HUES48 (cell line): ENCODE measurements around the gene ZNF254.
"Not testable (repeated sequence)": the region's sequence is repeated elsewhere in the genome, so short reads cannot be mapped to it uniquely, and the experiment has no call there.

Source experiments
- H3K27ac ChIP-seq: one replicate; pipeline ENCODE4 v1.7.0; 2013; ENCODE audit warnings: low read depth, low read length, inconsistent platforms
- H3K27me3 ChIP-seq: 2 replicates; pipeline ENCODE4 v1.6.1; 2013; ENCODE audit warnings: mild to moderate bottlenecking, low read length; ENCODE audit not compliant: control insufficient read depth, insufficient read depth
- H3K36me3 ChIP-seq: 2 replicates; pipeline ENCODE4 v1.6.1; 2013; ENCODE audit warnings: low read length; ENCODE audit not compliant: control insufficient read depth, insufficient read depth
- H3K4me1 ChIP-seq: 2 replicates; pipeline ENCODE4 v1.6.1; 2013; ENCODE audit warnings: mild to moderate bottlenecking, low read length; ENCODE audit not compliant: control insufficient read depth, insufficient read depth
- H3K4me3 ChIP-seq: 2 replicates; pipeline ENCODE4 v1.5.1; 2013; ENCODE audit warnings: mild to moderate bottlenecking, low read depth, low read length
- H3K9ac ChIP-seq: 2 replicates; pipeline ENCODE4 v1.6.1; 2013; ENCODE audit warnings: mild to moderate bottlenecking, low read depth, low read length, moderate library complexity
- H3K9me3 ChIP-seq: 2 replicates; pipeline ENCODE4 v1.6.1; 2013; ENCODE audit warnings: low read length; ENCODE audit not compliant: control insufficient read depth, insufficient read depth

Gene ZNF254

GRCh38 chr19:24086974-24087595 lies at the start of gene ZNF254:
TSS of gene ZNF254 (plus strand) at chr19:24087187. CDS start at chr19:24087308, 121 bp downstream.
- H3K4me3 ChIP-seq, result peak within 1 kb of the TSS; percentile 94
- no peaks in the 10 kb centered on the region for H3K4me1 ChIP-seq
- H3K9ac ChIP-seq, result peak within 1 kb of the TSS; percentile 99
- no peaks in the 10 kb centered on the region for H3K9me3 ChIP-seq
- 0 out of 2 replicates have a peak, but pooled peaks cover 6% of the 10 kb centered on the region for H3K36me3 ChIP-seq
- no peaks in the 10 kb centered on the region for H3K27me3 ChIP-seq
- H3K27ac ChIP-seq, result peak within 1 kb of the TSS; percentile 97

- Histone ChIP-seq H3K4me1 (peaks cover 2% of the 10 kb centered on the region; the same call in 1 of the 2 replicates), H3K9me3 (no peaks in the 10 kb centered on the region), H3K27ac (no peak overlapping the region), H3K4me3 (no peak overlapping the region), H3K27me3 (no peaks in the 10 kb centered on the region), H3K9ac (no peak overlapping the region), H3K36me3 (peaks cover 68% of the 10 kb centered on the region)
These were observed 46.4 kb upstream of the ZNF254 start for GRCh38 chr19:24040621-24041020.

GRCh38 chr19:24041326-24041725 lies 45.7 kb upstream of the ZNF254 start:
- H3K36me3 ChIP-seq, result peaks cover 72% of the 10 kb centered on the region
- not testable (repeated sequence) for H3K27me3 ChIP-seq, H3K27ac ChIP-seq, H3K9ac ChIP-seq, H3K4me1 ChIP-seq, H3K9me3 ChIP-seq, H3K4me3 ChIP-seq

GRCh38 chr19:24046550-24046949 lies 40.4 kb upstream of the ZNF254 start:
- Histone ChIP-seq H3K36me3 (peaks cover 82% of the 10 kb centered on the region), H3K4me3 (no peak overlapping the region), H3K27ac (no peak overlapping the region), H3K27me3 (no peaks in the 10 kb centered on the region), H3K9me3 (no peaks in the 10 kb centered on the region), H3K4me1 (no peaks in the 10 kb centered on the region), H3K9ac (no peak overlapping the region)

GRCh38 chr19:24048261-24048660 lies 38.7 kb upstream of the ZNF254 start:
- peaks cover 90% of the 10 kb centered on the region for H3K36me3 ChIP-seq
- no peaks in the 10 kb centered on the region for H3K9me3 ChIP-seq
- H3K4me1 ChIP-seq, result no peaks in the 10 kb centered on the region
- H3K27ac ChIP-seq, result no peak overlapping the region
- H3K27me3 ChIP-seq, result no peaks in the 10 kb centered on the region
- no peak overlapping the region for H3K9ac ChIP-seq
- H3K4me3 ChIP-seq, result no peak overlapping the region

GRCh38 chr19:24049537-24049936 lies 37.5 kb upstream of the ZNF254 start:
- Histone ChIP-seq H3K36me3 (peaks cover 95% of the 10 kb centered on the region), H3K4me1 (no peaks in the 10 kb centered on the region), H3K4me3 (no peak overlapping the region), H3K27ac (no peak overlapping the region), H3K27me3 (no peaks in the 10 kb centered on the region), H3K9me3 (no peaks in the 10 kb centered on the region), H3K9ac (no peak overlapping the region)

- Histone ChIP-seq H3K36me3 (peaks cover 99% of the 10 kb centered on the region), H3K9me3 (no peaks in the 10 kb centered on the region), H3K4me3 (no peak overlapping the region), H3K27me3 (no peaks in the 10 kb centered on the region), H3K4me1 (no peaks in the 10 kb centered on the region), H3K27ac (no peak overlapping the region), H3K9ac (no peak overlapping the region)
These were observed 35.5 kb upstream of the ZNF254 start for GRCh38 chr19:24051516-24051915.

- no peaks in the 10 kb centered on the region for H3K9me3 ChIP-seq
- no peaks in the 10 kb centered on the region for H3K4me1 ChIP-seq
- peaks cover 99% of the 10 kb centered on the region for H3K36me3 ChIP-seq
- no peak overlapping the region for H3K27ac ChIP-seq
- H3K4me3 ChIP-seq, result no peak overlapping the region
- no peaks in the 10 kb centered on the region for H3K27me3 ChIP-seq
- no peak overlapping the region for H3K9ac ChIP-seq
These were observed 34.2 kb upstream of the ZNF254 start for GRCh38 chr19:24052811-24053210.

GRCh38 chr19:24053601-24054000 lies 33.4 kb upstream of the ZNF254 start:
- Histone ChIP-seq H3K4me1 (no peaks in the 10 kb centered on the region), H3K27me3 (no peaks in the 10 kb centered on the region), H3K36me3 (peaks cover 99% of the 10 kb centered on the region), H3K9me3 (no peaks in the 10 kb centered on the region), H3K27ac (no peak overlapping the region), H3K4me3 (no peak overlapping the region), H3K9ac (no peak overlapping the region)

GRCh38 chr19:24054044-24054935 lies 32.7 kb upstream of the ZNF254 start:
- no peak overlapping the region for H3K27ac ChIP-seq
- no peak overlapping the region for H3K4me3 ChIP-seq
- no peaks in the 10 kb centered on the region for H3K9me3 ChIP-seq
- H3K36me3 ChIP-seq, result peaks cover 99% of the 10 kb centered on the region
- no peaks in the 10 kb centered on the region for H3K4me1 ChIP-seq
- H3K9ac ChIP-seq, result no peak overlapping the region
- no peaks in the 10 kb centered on the region for H3K27me3 ChIP-seq

- no peak overlapping the region for H3K4me3 ChIP-seq
- H3K9ac ChIP-seq, result no peak overlapping the region
- no peaks in the 10 kb centered on the region for H3K9me3 ChIP-seq
- H3K27ac ChIP-seq, result no peak overlapping the region
- H3K36me3 ChIP-seq, result peaks cover 99% of the 10 kb centered on the region
- no peaks in the 10 kb centered on the region for H3K27me3 ChIP-seq
- H3K4me1 ChIP-seq, result no peaks in the 10 kb centered on the region
These were observed 31.4 kb upstream of the ZNF254 start for GRCh38 chr19:24055548-24055947.
